Right atrium auricular region (tissue), 2 donors: ENCODE measurements around the gene HCK. TPM values are rescaled to one million over a fixed set of nuclear protein-coding genes. Genes with fewer than 3 reads are reported as not detected.

ENCODE experiments used
- DNase-seq: peaks from one replicate; pipeline ENCODE4 v3.0.0-alpha.2; 2019; ENCODE audit warnings: low spot score
- H3K27ac ChIP-seq, 2 donors: fragments of 200-600 bp; sonication (generic); 1 replicate in 1 of 2; 2 replicates in 1 of 2; pipeline ENCODE4 v1.5.1; 2016 to 2019
- H3K27me3 ChIP-seq, 2 donors: fragments of 200-600 bp; sonication (generic); one replicate each; pipeline versions ENCODE4 v1.5.1 to v1.6.0; 2017 to 2019
- H3K36me3 ChIP-seq: fragments of 200-600 bp; sonication (generic); one replicate; pipeline ENCODE4 v1.5.1; 2016
- H3K4me1 ChIP-seq, 2 donors: fragments of 200-600 bp; sonication (generic); one replicate each; pipeline versions ENCODE4 v1.5.1 to v1.6.0; 2017 to 2019
- H3K4me3 ChIP-seq, 2 donors: fragments of 200-600 bp; sonication (generic); 1 replicate in 1 of 2; 2 replicates in 1 of 2; pipeline ENCODE4 v1.5.1; 2017 to 2019; ENCODE audit warnings: mild to moderate bottlenecking in 1 of 2, moderate library complexity in 1 of 2
- H3K9me3 ChIP-seq, 2 donors: fragments of 200-600 bp; sonication (generic); one replicate each; pipeline ENCODE4 v1.5.1; 2019
- total RNA-seq, 2 donors: library from RNA; depleted of rRNA; stranded (reverse); fragments of >200 nt; gene quantifications; one replicate each; pipeline ENCODE4 v1.1.0, GENCODE V29; 2016
- TF ChIP-seq, protein P1 (sequence below), 2 donors: fragments of 200-600 bp; sonication (generic); IDR thresholded peaks; one replicate each; pipeline ENCODE4 v1.5.1; 2019; ENCODE audit warnings: antibody characterized with exemption in 2 of 2

HCK gene
- total RNA-seq, 2 donors from 2014 or later, result 2.3 to 9.2 TPM

- Histone ChIP-seq H3K36me3 (peaks cover 78% of the 10 kb centered on the region), H3K27me3 (no peaks in the 10 kb centered on the region), H3K4me1 (no peaks in the 10 kb centered on the region), H3K4me3 (no peak overlapping the region), H3K27ac (no peak overlapping the region), H3K9me3 (no peaks in the 10 kb centered on the region)
- no peak for DNase-seq
- TF ChIP-seq, protein P1, sequence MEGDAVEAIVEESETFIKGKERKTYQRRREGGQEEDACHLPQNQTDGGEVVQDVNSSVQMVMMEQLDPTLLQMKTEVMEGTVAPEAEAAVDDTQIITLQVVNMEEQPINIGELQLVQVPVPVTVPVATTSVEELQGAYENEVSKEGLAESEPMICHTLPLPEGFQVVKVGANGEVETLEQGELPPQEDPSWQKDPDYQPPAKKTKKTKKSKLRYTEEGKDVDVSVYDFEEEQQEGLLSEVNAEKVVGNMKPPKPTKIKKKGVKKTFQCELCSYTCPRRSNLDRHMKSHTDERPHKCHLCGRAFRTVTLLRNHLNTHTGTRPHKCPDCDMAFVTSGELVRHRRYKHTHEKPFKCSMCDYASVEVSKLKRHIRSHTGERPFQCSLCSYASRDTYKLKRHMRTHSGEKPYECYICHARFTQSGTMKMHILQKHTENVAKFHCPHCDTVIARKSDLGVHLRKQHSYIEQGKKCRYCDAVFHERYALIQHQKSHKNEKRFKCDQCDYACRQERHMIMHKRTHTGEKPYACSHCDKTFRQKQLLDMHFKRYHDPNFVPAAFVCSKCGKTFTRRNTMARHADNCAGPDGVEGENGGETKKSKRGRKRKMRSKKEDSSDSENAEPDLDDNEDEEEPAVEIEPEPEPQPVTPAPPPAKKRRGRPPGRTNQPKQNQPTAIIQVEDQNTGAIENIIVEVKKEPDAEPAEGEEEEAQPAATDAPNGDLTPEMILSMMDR (IDR thresholded peaks at IDR 0.05), result no peak
Measured at GRCh38 chr20:32144898-32145662, 93.0 kb downstream of the HCK start.

- TF ChIP-seq, protein P1 (IDR thresholded peaks at IDR 0.05), result no peak
- Histone ChIP-seq H3K27me3 (no peaks in the 10 kb centered on the region), H3K4me1 (peaks cover 0 to 3% of the 10 kb centered on the region in 2 donors), H3K36me3 (peaks cover 80% of the 10 kb centered on the region), H3K9me3 (no peaks in the 10 kb centered on the region), H3K27ac (no peak overlapping the region), H3K4me3 (no peak overlapping the region)
- no peak for DNase-seq
Measured at GRCh38 chr20:32149566-32150170, 97.6 kb downstream of the HCK start.

DNA sequence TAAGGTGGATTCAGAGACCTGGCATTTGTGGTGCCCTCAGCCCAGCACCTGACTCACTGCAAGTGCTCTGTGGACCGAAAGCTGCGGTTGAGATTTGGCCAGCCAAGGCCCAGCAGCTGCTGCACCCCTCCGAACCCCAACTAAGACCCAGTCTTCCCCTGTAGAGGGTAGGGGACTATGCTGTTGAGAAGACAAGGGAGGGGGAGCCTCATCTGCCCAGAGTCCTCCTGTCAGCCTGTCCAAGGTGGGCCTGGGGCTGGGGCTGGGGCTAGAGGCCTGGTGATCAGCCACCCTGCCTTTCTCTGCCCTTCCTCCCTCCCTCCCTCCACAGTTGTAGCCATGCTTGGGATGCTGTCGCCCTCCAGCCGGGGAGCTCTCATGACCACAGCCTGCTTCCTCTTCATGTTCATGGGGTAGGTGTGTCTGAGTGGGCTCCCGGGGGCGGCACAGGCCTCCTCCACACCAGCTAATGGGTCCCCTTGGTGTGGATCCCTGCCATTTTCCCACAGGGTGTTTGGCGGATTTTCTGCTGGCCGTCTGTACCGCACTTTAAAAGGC, 98.3 kb downstream of the HCK start:
- peaks cover 74% of the 10 kb centered on the region for H3K36me3 ChIP-seq
- no peak overlapping the region for H3K27ac ChIP-seq
- TF ChIP-seq, protein P1 (IDR thresholded peaks at IDR 0.05), result no peak
- no peak for DNase-seq
- H3K4me1 ChIP-seq, result peaks cover 0 to 10% of the 10 kb centered on the region in 2 donors
- no peaks in the 10 kb centered on the region for H3K27me3 ChIP-seq
- no peaks in the 10 kb centered on the region for H3K9me3 ChIP-seq
- no peak overlapping the region for H3K4me3 ChIP-seq

Other genes starting within 250 kb of the HCK start
- under 1 TPM in 1 of 2 donors, not detected in 1; 0.12 TPM for gene MYLK2, start 232.9 kb upstream of the HCK start, total RNA-seq
- gene FOXS1, start 206.6 kb upstream of the HCK start, total RNA-seq, result 1 to 10 TPM; 1.9 to 4.2 TPM
- gene DUSP15, start 181.7 kb upstream of the HCK start, total RNA-seq, result 10 to 100 TPM in 1 of 2 donors, 1 to 10 TPM in 1; 8.8 to 11.6 TPM
- not detected for gene TTLL9, start 181.6 kb upstream of the HCK start, total RNA-seq
- 1 to 10 TPM; 4.9 to 5.7 TPM for gene PDRG1, start 100.2 kb upstream of the HCK start, total RNA-seq
- gene XKR7, start 84.1 kb upstream of the HCK start, total RNA-seq, result not detected
- gene CCM2L, start 41.8 kb upstream of the HCK start, total RNA-seq, result 1 to 10 TPM; 6.0 to 8.1 TPM
- 10 to 100 TPM; 28.5 to 30.6 TPM for gene TM9SF4, start 57.5 kb downstream of the HCK start, total RNA-seq
- gene PLAGL2, start 155.5 kb downstream of the HCK start, total RNA-seq, result 1 to 10 TPM; 7.0 to 8.1 TPM
- gene POFUT1, start 155.6 kb downstream of the HCK start, total RNA-seq, result 10 to 100 TPM; 26.8 to 31.6 TPM
- 10 to 100 TPM; 10.7 to 16.4 TPM for gene KIF3B, start 225.4 kb downstream of the HCK start, total RNA-seq